ENCODE results near the gene TRAF6.

TRAF6 gene

DNA sequence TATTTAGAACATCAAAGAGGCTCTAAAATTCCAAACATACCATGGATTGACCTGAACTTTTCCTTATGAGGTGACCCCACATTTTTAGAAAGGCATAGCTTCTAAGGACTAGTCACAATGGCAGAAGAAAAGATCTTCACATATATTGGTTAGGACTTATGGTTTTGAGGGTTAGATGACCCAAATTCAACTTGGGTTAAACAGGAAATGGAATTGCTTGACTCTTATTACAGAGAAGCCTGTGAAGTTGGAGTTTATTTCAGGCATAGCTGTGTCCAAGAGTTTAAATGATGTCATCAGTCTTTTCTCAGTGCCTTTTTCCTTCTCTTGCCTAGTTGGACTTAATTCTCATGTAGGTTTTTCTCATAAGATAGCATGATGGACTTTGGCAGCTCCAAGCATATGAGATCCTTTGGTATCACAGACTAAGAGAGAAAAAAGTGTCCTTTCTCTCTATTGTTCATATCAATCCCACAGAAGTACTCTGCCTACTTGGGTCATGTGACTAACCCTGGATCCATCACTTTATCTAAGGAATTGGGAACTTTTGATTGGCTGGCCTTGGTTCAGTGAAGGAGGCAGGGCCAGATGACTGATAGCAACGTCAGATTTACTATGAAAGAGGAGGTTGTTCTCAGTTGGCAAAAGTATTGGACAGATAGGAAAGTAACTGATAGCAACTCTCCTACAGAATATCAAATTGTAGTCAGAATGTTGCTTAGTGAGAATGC is 40.5 kb upstream of the TRAF6 start:
- TF ChIP-seq EP300 (IDR thresholded peaks at IDR 0.05; ENCODE audit: borderline replicate concordance) (no peak), TEAD4 (IDR thresholded peaks at IDR 0.05) (no peak), YY1 (IDR thresholded peaks at IDR 0.05; ENCODE audit: low read depth) (no peak), EGR1 (IDR thresholded peaks at IDR 0.05) (no peak), TCF12 (IDR thresholded peaks at IDR 0.05; ENCODE audit: low read depth) (no peak), FOXM1 (IDR thresholded peaks at IDR 0.05; ENCODE audit: borderline replicate concordance, low read depth) (no peak), CEBPB (IDR thresholded peaks at IDR 0.05) (no peak), NFIC (IDR thresholded peaks at IDR 0.05) (no peak), CREB1 (IDR thresholded peaks at IDR 0.05; ENCODE audit: low read depth) (no peak)
- TF ChIP-seq, protein P1, sequence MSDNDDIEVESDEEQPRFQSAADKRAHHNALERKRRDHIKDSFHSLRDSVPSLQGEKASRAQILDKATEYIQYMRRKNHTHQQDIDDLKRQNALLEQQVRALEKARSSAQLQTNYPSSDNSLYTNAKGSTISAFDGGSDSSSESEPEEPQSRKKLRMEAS (IDR thresholded peaks at IDR 0.05), result no peak

- TF ChIP-seq ZBTB7A (IDR thresholded peaks at IDR 0.05; ENCODE audit: low read depth) (no peak), TEAD4 (IDR thresholded peaks at IDR 0.05) (no peak), FOXM1 (IDR thresholded peaks at IDR 0.05; ENCODE audit: borderline replicate concordance, low read depth) (no peak), TAF1 (IDR thresholded peaks at IDR 0.05; ENCODE audit: low read depth) (no peak), RAD21 (IDR thresholded peaks at IDR 0.05; ENCODE audit: low read depth) (peak; percentile 53), USF1 (IDR thresholded peaks at IDR 0.05) (peak; percentile 42), TCF12 (IDR thresholded peaks at IDR 0.05; ENCODE audit: low read depth) (no peak)
- TF ChIP-seq, protein P2, sequence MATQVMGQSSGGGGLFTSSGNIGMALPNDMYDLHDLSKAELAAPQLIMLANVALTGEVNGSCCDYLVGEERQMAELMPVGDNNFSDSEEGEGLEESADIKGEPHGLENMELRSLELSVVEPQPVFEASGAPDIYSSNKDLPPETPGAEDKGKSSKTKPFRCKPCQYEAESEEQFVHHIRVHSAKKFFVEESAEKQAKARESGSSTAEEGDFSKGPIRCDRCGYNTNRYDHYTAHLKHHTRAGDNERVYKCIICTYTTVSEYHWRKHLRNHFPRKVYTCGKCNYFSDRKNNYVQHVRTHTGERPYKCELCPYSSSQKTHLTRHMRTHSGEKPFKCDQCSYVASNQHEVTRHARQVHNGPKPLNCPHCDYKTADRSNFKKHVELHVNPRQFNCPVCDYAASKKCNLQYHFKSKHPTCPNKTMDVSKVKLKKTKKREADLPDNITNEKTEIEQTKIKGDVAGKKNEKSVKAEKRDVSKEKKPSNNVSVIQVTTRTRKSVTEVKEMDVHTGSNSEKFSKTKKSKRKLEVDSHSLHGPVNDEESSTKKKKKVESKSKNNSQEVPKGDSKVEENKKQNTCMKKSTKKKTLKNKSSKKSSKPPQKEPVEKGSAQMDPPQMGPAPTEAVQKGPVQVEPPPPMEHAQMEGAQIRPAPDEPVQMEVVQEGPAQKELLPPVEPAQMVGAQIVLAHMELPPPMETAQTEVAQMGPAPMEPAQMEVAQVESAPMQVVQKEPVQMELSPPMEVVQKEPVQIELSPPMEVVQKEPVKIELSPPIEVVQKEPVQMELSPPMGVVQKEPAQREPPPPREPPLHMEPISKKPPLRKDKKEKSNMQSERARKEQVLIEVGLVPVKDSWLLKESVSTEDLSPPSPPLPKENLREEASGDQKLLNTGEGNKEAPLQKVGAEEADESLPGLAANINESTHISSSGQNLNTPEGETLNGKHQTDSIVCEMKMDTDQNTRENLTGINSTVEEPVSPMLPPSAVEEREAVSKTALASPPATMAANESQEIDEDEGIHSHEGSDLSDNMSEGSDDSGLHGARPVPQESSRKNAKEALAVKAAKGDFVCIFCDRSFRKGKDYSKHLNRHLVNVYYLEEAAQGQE (IDR thresholded peaks at IDR 0.05; ENCODE audit: low read depth), result no peak
Measured at GRCh38 chr11:36540998-36541397, 30.9 kb upstream of the TRAF6 start.

DNA sequence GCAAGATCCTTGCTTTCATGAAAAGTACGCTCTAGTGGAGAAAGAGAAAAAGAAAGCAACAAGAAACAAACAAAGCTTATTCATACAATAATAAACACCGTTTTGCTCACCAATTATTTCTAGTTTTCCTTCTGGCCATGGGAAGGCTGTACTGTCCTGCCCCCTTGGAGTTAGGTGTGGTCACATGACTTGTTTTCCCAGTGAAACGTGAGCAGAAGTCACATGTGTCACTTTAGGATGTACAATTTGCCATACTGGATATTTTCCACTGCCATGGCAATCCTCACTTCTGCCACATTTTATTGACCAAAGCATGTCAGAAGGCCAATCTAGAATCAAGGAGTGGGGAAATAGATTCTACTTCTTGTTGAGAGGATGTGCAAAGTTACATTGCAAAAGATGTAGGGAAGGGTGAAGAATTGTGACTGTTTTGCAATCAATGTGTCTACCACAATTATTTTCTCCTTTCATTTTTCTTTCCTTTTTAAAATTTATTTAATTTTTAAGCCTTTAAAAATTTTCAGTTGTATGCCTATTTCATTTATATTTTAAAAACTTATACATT is 24.3 kb upstream of the TRAF6 start:
- no peak for TF ChIP-seq CEBPB (IDR thresholded peaks at IDR 0.05)
- peak; percentile 50 for TF ChIP-seq USF1 (IDR thresholded peaks at IDR 0.05)
- no peak for TF ChIP-seq YY1 (IDR thresholded peaks at IDR 0.05; ENCODE audit: low read depth)
- TF ChIP-seq NFIC (IDR thresholded peaks at IDR 0.05), result no peak

GRCh38 chr11:36532941-36533601 is 23.0 kb upstream of the TRAF6 start:
- TF ChIP-seq USF1 (IDR thresholded peaks at IDR 0.05) (no peak), EGR1 (IDR thresholded peaks at IDR 0.05) (no peak), TAF1 (IDR thresholded peaks at IDR 0.05; ENCODE audit: low read depth) (no peak), NFIC (IDR thresholded peaks at IDR 0.05) (no peak), CREB1 (IDR thresholded peaks at IDR 0.05; ENCODE audit: low read depth) (no peak), YY1 (IDR thresholded peaks at IDR 0.05; ENCODE audit: low read depth) (no peak), RAD21 (IDR thresholded peaks at IDR 0.05; ENCODE audit: low read depth) (no peak), CEBPB (IDR thresholded peaks at IDR 0.05) (no peak), TEAD4 (IDR thresholded peaks at IDR 0.05) (no peak), FOXM1 (IDR thresholded peaks at IDR 0.05; ENCODE audit: borderline replicate concordance, low read depth) (no peak), TCF12 (IDR thresholded peaks at IDR 0.05; ENCODE audit: low read depth) (no peak), ZBTB7A (IDR thresholded peaks at IDR 0.05; ENCODE audit: low read depth) (no peak), EP300 (IDR thresholded peaks at IDR 0.05; ENCODE audit: borderline replicate concordance) (no peak)
- TF ChIP-seq, protein P2 (IDR thresholded peaks at IDR 0.05; ENCODE audit: low read depth), result no peak
- TF ChIP-seq, protein P1 (IDR thresholded peaks at IDR 0.05), result no peak

DNA sequence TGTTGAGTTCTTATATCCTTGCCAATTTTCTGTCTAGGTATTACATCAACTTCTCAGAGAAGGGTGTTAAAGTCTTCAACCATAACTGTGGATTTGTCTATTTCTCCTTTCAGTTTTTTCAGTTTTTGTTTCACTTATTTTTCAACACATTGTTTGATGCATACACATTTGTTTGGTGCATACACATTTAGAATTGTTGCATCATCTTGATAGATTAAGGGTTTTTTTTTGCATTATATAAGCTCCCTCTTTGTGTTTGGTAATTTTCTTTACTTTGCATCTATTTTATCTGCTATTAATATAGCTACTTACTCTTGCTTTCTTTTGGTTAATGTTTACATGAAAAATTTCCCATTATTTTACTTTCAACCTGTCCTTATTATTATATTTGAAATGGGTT is 20.8 kb upstream of the TRAF6 start:
- TF ChIP-seq CEBPB (IDR thresholded peaks at IDR 0.05) (no peak), NFIC (IDR thresholded peaks at IDR 0.05) (no peak), RAD21 (IDR thresholded peaks at IDR 0.05; ENCODE audit: low read depth) (no peak), TEAD4 (IDR thresholded peaks at IDR 0.05) (no peak), USF1 (IDR thresholded peaks at IDR 0.05) (no peak), YY1 (IDR thresholded peaks at IDR 0.05; ENCODE audit: low read depth) (no peak), ZBTB7A (IDR thresholded peaks at IDR 0.05; ENCODE audit: low read depth) (no peak), FOXM1 (IDR thresholded peaks at IDR 0.05; ENCODE audit: borderline replicate concordance, low read depth) (no peak), TCF12 (IDR thresholded peaks at IDR 0.05; ENCODE audit: low read depth) (no peak), EGR1 (IDR thresholded peaks at IDR 0.05) (no peak), CREB1 (IDR thresholded peaks at IDR 0.05; ENCODE audit: low read depth) (no peak), TAF1 (IDR thresholded peaks at IDR 0.05; ENCODE audit: low read depth) (no peak), EP300 (IDR thresholded peaks at IDR 0.05; ENCODE audit: borderline replicate concordance) (no peak)
- TF ChIP-seq, protein P1 (IDR thresholded peaks at IDR 0.05), result no peak
- TF ChIP-seq, protein P2 (IDR thresholded peaks at IDR 0.05; ENCODE audit: low read depth), result no peak
